Ishikawa (cell line): Measurements from ENCODE around the gene VIPR2.

Source experiments
- CEBPB ChIP-seq: IDR thresholded peaks from 2 replicates; pipeline ENCODE4 v1.6.1; 2012
- CREB1 ChIP-seq: IDR thresholded peaks from 2 replicates; pipeline ENCODE4 v1.6.1; 2012; ENCODE audit warnings: low read depth
- EP300 ChIP-seq: IDR thresholded peaks from 2 replicates; pipeline ENCODE4 v1.6.1; 2012; ENCODE audit warnings: borderline replicate concordance
- NFIC ChIP-seq: IDR thresholded peaks from 2 replicates; pipeline ENCODE4 v1.6.1; 2012
- RAD21 ChIP-seq: IDR thresholded peaks from 2 replicates; pipeline ENCODE4 v1.6.1; 2012; ENCODE audit warnings: low read depth
- REST ChIP-seq: IDR thresholded peaks from 2 replicates; pipeline ENCODE4 v1.6.1; 2012; ENCODE audit warnings: low read depth, mild to moderate bottlenecking
- TAF1 ChIP-seq: IDR thresholded peaks from 2 replicates; pipeline ENCODE4 v1.6.1; 2012; ENCODE audit warnings: low read depth, mild to moderate bottlenecking
- TCF12 ChIP-seq: IDR thresholded peaks from 2 replicates; pipeline ENCODE4 v1.6.1; 2012; ENCODE audit warnings: low read depth
- TEAD4 ChIP-seq: IDR thresholded peaks from 2 replicates; pipeline ENCODE4 v1.6.1; 2012
- USF1 ChIP-seq: IDR thresholded peaks from 2 replicates; pipeline ENCODE4 v1.6.1; 2012
- TF ChIP-seq, protein P1 (sequence below): IDR thresholded peaks from 2 replicates; pipeline ENCODE4 v1.6.1; 2012

GRCh38 chr7:159050704-159051103, 94.0 kb downstream of the VIPR2 start:
- TF ChIP-seq NFIC (no peak), EP300 (no peak), TEAD4 (no peak), CREB1 (no peak), REST (no peak), TCF12 (no peak), RAD21 (no peak), CEBPB (no peak), TAF1 (no peak), USF1 (no peak)
- TF ChIP-seq, protein P1, sequence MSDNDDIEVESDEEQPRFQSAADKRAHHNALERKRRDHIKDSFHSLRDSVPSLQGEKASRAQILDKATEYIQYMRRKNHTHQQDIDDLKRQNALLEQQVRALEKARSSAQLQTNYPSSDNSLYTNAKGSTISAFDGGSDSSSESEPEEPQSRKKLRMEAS: no peak
